GM23338 (cell line): Measurements from ENCODE around the gene KLHDC1. TPM values are rescaled to one million over a fixed set of nuclear protein-coding genes. Genes with fewer than 3 reads are reported as not detected.

Source experiments
- ATAC-seq: fragments of 200-7000 bp; cut with Tn5 transposase; 3 replicates; pipeline ENCODE4 v1.9.1; 2020
- DNase-seq: peaks from one replicate; pipeline ENCODE4 v3.0.0-alpha.2; 2015; ENCODE audit warnings: low spot score
- H2AFZ ChIP-seq: fragments of 200-600 bp; sonication (generic); 2 replicates; pipeline ENCODE4 v1.8.0; 2016; ENCODE audit warnings: antibody characterized with exemption, mild to moderate bottlenecking, moderate library complexity
- H3F3A ChIP-seq: fragments of 200-600 bp; sonication (generic); replicated peaks from 2 replicates; pipeline ENCODE4 v1.8.0; 2017; ENCODE audit warnings: antibody characterized with exemption, mixed run types, low read depth
- H3K27ac ChIP-seq: fragments of 200-600 bp; sonication (generic); 2 replicates; pipeline ENCODE4 v1.6.1; 2016; ENCODE audit warnings: low read depth
- H3K27me3 ChIP-seq: fragments of 200-600 bp; sonication (generic); 2 replicates; pipeline ENCODE4 v1.8.0; 2016; ENCODE audit warnings: mild to moderate bottlenecking, mixed run types, moderate library complexity; ENCODE audit not compliant: insufficient read depth
- H3K36me3 ChIP-seq: fragments of 200-600 bp; sonication (generic); 2 replicates; pipeline ENCODE4 v1.8.0; 2016; ENCODE audit warnings: mild to moderate bottlenecking; ENCODE audit not compliant: insufficient read depth
- H3K4me1 ChIP-seq: fragments of 200-600 bp; sonication (generic); 2 replicates; pipeline ENCODE4 v1.8.0; 2016; ENCODE audit warnings: mild to moderate bottlenecking, moderate library complexity; ENCODE audit not compliant: insufficient read depth
- H3K4me2 ChIP-seq: fragments of 200-600 bp; sonication (generic); 2 replicates; pipeline ENCODE4 v1.7.1; 2017; ENCODE audit warnings: mixed run types
- H3K4me3 ChIP-seq: fragments of 200-600 bp; sonication (generic); 2 replicates; pipeline ENCODE4 v1.6.1; 2016; ENCODE audit warnings: mixed run types
- H3K79me2 ChIP-seq: fragments of 200-600 bp; sonication (generic); replicated peaks from 2 replicates; pipeline ENCODE4 v1.8.0; 2017; ENCODE audit warnings: mild to moderate bottlenecking; ENCODE audit not compliant: insufficient read depth
- H3K9me2 ChIP-seq: fragments of 200-600 bp; sonication (generic); 2 replicates; pipeline ENCODE4 v1.8.0; 2017; ENCODE audit not compliant: insufficient read depth
- H4K20me1 ChIP-seq: fragments of 200-600 bp; sonication (generic); replicated peaks from 2 replicates; pipeline ENCODE4 v1.8.0; 2017; ENCODE audit warnings: mild to moderate bottlenecking; ENCODE audit not compliant: insufficient read depth
- H3K27ac Mint-ChIP-seq: 2 replicates; pipeline ENCODE4 v1.8.0; 2020; ENCODE audit warnings: inconsistent platforms, mild to moderate bottlenecking, moderate library complexity, mixed read lengths
- H3K27me3 Mint-ChIP-seq: 3 replicates; pipeline ENCODE4 v1.8.0; 2022; ENCODE audit warnings: low read depth, mild to moderate bottlenecking, moderate library complexity, mixed read lengths, inconsistent platforms; ENCODE audit not compliant: insufficient read depth, poor library complexity
- H3K36me3 Mint-ChIP-seq: 3 replicates; pipeline ENCODE4 v1.8.0; 2021; ENCODE audit warnings: low read depth, mild to moderate bottlenecking, inconsistent platforms, moderate library complexity, mixed read lengths
- H3K4me1 Mint-ChIP-seq: 3 replicates; pipeline ENCODE4 v1.8.0; 2020; ENCODE audit warnings: mild to moderate bottlenecking, inconsistent platforms, mixed read lengths
- H3K4me3 Mint-ChIP-seq: 3 replicates; pipeline ENCODE4 v1.8.0; 2021; ENCODE audit warnings: moderate library complexity, mild to moderate bottlenecking, inconsistent platforms, mixed read lengths
- H3K9me3 Mint-ChIP-seq: 3 replicates; pipeline ENCODE4 v1.8.0; 2020; ENCODE audit warnings: moderate library complexity, mild to moderate bottlenecking, inconsistent platforms, mixed read lengths
- JUNB ChIP-seq: IDR thresholded peaks from one replicate; pipeline ENCODE4 v1.6.1; 2016; ENCODE audit warnings: antibody characterized with exemption; ENCODE audit not compliant: unreplicated experiment
- POLR2AphosphoS5 ChIP-seq: IDR thresholded peaks from 2 replicates; pipeline ENCODE4 v1.6.1; 2016; ENCODE audit warnings: antibody characterized with exemption, low read depth
- STAT1 ChIP-seq: IDR thresholded peaks from one replicate; pipeline ENCODE4 v1.6.1; 2016; ENCODE audit warnings: antibody characterized with exemption; ENCODE audit not compliant: unreplicated experiment
- ZNF114 ChIP-seq: fragments of 250-450 bp; sonication (Bioruptor Pico); IDR thresholded peaks from 2 replicates; pipeline ENCODE4 v1.5.0; 2020; ENCODE audit warnings: mild to moderate bottlenecking, moderate library complexity
- polyA plus RNA-seq: library from polyadenylated mRNA; unstranded; fragments of >200 nt; fragmentation: Nextera tagmentation; extraction: Ambion mirVana; gene quantifications from 2 replicates; pipeline ENCODE4 v1.2.1, GENCODE V29; 2016
- total RNA-seq: library from RNA; depleted of rRNA; stranded (reverse); fragments of >200 nt; shearing (Covaris generic); gene quantifications from 2 replicates; pipeline ENCODE4 v1.2.3, GENCODE V29; 2014
- TF ChIP-seq, protein P1 (sequence below): fragments of 250-450 bp; sonication (Bioruptor Pico); IDR thresholded peaks from 2 replicates; pipeline ENCODE4 v1.5.0; 2020; ENCODE audit warnings: mild to moderate bottlenecking, moderate library complexity
- TF ChIP-seq, protein P2 (sequence below): IDR thresholded peaks from one replicate; pipeline ENCODE4 v1.6.1; 2018; ENCODE audit warnings: antibody characterized with exemption; ENCODE audit not compliant: unreplicated experiment
- TF ChIP-seq, protein P3 (sequence below), 2 experiments: fragments of 200-600 bp in 1 of 2; sonication (generic) in 1 of 2; conservative IDR thresholded peaks; 2 replicates each; pipeline versions ENCODE4 v1.5.1 to v1.6.1; 2016 to 2017; ENCODE audit warnings: antibody characterized with exemption in 2 of 2, low read depth in 2 of 2, mild to moderate bottlenecking in 2 of 2, moderate library complexity in 1 of 2

Gene KLHDC1
- total and polyA plus RNA-seq, 2 experiments from 2014 or later: 4.0 TPM; not detected in 1

DNA sequence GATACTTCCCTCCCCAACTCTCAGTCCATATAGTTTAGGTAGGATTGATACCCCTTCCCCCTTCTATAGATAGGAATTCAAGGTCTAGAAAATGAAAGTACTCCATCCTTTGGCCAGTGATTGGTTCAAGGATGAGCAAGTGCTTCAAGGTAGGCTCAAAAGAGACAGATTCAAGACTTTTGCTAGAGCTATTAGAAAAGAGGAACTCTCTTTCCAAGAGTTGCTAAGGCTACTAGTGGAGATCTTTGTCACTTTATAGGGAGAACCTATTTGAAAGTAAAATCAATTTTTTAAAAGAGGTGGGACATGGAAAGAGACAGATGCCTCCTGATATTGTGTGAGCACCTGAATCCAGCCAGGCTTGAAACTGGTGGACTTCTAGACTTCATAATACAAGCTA lies 22.4 kb upstream of the KLHDC1 start (continued):
- TF ChIP-seq, protein P1, sequence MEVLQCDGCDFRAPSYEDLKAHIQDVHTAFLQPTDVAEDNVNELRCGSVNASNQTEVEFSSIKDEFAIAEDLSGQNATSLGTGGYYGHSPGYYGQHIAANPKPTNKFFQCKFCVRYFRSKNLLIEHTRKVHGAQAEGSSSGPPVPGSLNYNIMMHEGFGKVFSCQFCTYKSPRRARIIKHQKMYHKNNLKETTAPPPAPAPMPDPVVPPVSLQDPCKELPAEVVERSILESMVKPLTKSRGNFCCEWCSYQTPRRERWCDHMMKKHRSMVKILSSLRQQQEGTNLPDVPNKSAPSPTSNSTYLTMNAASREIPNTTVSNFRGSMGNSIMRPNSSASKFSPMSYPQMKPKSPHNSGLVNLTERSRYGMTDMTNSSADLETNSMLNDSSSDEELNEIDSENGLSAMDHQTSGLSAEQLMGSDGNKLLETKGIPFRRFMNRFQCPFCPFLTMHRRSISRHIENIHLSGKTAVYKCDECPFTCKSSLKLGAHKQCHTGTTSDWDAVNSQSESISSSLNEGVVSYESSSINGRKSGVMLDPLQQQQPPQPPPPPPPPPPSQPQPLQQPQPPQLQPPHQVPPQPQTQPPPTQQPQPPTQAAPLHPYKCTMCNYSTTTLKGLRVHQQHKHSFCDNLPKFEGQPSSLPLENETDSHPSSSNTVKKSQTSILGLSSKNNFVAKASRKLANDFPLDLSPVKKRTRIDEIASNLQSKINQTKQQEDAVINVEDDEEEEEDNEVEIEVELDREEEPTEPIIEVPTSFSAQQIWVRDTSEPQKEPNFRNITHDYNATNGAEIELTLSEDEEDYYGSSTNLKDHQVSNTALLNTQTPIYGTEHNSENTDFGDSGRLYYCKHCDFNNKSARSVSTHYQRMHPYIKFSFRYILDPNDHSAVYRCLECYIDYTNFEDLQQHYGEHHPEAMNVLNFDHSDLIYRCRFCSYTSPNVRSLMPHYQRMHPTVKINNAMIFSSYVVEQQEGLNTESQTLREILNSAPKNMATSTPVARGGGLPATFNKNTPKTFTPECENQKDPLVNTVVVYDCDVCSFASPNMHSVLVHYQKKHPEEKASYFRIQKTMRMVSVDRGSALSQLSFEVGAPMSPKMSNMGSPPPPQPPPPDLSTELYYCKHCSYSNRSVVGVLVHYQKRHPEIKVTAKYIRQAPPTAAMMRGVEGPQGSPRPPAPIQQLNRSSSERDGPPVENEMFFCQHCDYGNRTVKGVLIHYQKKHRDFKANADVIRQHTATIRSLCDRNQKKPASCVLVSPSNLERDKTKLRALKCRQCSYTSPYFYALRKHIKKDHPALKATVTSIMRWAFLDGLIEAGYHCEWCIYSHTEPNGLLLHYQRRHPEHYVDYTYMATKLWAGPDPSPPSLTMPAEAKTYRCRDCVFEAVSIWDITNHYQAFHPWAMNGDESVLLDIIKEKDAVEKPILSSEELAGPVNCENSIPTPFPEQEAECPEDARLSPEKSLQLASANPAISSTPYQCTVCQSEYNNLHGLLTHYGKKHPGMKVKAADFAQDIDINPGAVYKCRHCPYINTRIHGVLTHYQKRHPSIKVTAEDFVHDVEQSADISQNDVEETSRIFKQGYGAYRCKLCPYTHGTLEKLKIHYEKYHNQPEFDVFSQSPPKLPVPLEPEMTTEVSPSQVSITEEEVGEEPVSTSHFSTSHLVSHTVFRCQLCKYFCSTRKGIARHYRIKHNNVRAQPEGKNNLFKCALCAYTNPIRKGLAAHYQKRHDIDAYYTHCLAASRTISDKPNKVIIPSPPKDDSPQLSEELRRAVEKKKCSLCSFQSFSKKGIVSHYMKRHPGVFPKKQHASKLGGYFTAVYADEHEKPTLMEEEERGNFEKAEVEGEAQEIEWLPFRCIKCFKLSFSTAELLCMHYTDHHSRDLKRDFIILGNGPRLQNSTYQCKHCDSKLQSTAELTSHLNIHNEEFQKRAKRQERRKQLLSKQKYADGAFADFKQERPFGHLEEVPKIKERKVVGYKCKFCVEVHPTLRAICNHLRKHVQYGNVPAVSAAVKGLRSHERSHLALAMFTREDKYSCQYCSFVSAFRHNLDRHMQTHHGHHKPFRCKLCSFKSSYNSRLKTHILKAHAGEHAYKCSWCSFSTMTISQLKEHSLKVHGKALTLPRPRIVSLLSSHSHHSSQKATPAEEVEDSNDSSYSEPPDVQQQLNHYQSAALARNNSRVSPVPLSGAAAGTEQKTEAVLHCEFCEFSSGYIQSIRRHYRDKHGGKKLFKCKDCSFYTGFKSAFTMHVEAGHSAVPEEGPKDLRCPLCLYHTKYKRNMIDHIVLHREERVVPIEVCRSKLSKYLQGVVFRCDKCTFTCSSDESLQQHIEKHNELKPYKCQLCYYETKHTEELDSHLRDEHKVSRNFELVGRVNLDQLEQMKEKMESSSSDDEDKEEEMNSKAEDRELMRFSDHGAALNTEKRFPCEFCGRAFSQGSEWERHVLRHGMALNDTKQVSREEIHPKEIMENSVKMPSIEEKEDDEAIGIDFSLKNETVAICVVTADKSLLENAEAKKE: no peak
- TF ChIP-seq, protein P2, sequence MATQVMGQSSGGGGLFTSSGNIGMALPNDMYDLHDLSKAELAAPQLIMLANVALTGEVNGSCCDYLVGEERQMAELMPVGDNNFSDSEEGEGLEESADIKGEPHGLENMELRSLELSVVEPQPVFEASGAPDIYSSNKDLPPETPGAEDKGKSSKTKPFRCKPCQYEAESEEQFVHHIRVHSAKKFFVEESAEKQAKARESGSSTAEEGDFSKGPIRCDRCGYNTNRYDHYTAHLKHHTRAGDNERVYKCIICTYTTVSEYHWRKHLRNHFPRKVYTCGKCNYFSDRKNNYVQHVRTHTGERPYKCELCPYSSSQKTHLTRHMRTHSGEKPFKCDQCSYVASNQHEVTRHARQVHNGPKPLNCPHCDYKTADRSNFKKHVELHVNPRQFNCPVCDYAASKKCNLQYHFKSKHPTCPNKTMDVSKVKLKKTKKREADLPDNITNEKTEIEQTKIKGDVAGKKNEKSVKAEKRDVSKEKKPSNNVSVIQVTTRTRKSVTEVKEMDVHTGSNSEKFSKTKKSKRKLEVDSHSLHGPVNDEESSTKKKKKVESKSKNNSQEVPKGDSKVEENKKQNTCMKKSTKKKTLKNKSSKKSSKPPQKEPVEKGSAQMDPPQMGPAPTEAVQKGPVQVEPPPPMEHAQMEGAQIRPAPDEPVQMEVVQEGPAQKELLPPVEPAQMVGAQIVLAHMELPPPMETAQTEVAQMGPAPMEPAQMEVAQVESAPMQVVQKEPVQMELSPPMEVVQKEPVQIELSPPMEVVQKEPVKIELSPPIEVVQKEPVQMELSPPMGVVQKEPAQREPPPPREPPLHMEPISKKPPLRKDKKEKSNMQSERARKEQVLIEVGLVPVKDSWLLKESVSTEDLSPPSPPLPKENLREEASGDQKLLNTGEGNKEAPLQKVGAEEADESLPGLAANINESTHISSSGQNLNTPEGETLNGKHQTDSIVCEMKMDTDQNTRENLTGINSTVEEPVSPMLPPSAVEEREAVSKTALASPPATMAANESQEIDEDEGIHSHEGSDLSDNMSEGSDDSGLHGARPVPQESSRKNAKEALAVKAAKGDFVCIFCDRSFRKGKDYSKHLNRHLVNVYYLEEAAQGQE: no peak
- TF ChIP-seq STAT1: no peak
- no peak for TF ChIP-seq ZNF114 (CRISPR knock-in tag)

DNA sequence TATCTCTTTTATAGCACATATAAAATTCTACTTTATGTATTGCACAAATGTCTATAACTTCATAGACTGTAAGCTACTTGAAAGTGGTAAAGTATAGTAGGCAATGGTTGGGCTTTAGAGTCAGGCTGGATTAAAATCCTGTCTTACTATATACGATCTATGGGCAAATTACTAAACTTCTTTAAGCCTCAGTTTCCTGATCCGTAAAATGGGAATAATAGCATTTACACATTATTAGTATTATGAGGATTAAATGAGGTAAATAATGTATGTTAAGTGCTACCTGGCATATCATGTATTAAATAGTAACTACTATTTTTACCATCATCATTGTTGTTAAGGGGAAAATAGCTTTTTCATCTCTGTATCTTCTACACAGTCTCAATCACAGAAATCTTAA lies 19.3 kb upstream of the KLHDC1 start:
- Histone ChIP-seq H3K9me2 (no peaks in the 10 kb centered on the region), H3K4me1 (no peaks in the 10 kb centered on the region), H3K27ac (no peak overlapping the region), H3K79me2 (no peaks in the 10 kb centered on the region), H3F3A (no peaks in the 10 kb centered on the region), H3K4me3 (no peak overlapping the region), H2AFZ (no peak overlapping the region), H3K4me2 (no peak overlapping the region), H3K36me3 (peaks cover 15% of the 10 kb centered on the region; the same call in 1 of the 2 replicates), H3K27me3 (no peaks in the 10 kb centered on the region), H4K20me1 (no peaks in the 10 kb centered on the region)
- no peak for DNase-seq
- peaks cover 53% of the 10 kb centered on the region for H3K36me3 Mint-ChIP-seq
- H3K9me3 Mint-ChIP-seq: no peaks in the 10 kb centered on the region
- no peak overlapping the region for H3K27ac Mint-ChIP-seq
- ATAC-seq: no peak
- H3K4me3 Mint-ChIP-seq: no peak overlapping the region
- peaks cover 6% of the 10 kb centered on the region for H3K27me3 Mint-ChIP-seq
- no peaks in the 10 kb centered on the region for H3K4me1 Mint-ChIP-seq
- TF ChIP-seq, protein P3, sequence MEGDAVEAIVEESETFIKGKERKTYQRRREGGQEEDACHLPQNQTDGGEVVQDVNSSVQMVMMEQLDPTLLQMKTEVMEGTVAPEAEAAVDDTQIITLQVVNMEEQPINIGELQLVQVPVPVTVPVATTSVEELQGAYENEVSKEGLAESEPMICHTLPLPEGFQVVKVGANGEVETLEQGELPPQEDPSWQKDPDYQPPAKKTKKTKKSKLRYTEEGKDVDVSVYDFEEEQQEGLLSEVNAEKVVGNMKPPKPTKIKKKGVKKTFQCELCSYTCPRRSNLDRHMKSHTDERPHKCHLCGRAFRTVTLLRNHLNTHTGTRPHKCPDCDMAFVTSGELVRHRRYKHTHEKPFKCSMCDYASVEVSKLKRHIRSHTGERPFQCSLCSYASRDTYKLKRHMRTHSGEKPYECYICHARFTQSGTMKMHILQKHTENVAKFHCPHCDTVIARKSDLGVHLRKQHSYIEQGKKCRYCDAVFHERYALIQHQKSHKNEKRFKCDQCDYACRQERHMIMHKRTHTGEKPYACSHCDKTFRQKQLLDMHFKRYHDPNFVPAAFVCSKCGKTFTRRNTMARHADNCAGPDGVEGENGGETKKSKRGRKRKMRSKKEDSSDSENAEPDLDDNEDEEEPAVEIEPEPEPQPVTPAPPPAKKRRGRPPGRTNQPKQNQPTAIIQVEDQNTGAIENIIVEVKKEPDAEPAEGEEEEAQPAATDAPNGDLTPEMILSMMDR (conservative IDR thresholded peaks at IDR 0.05; ENCODE audit: low read depth in 2 of 2): no peak
- TF ChIP-seq ZNF114 (CRISPR knock-in tag) (no peak), JUNB (no peak), POLR2AphosphoS5 (no peak)
